Nephron progenitor cell (in vitro differentiated cells): Measurements from ENCODE around the gene BRAF.

Source experiments
- DNase-seq: peaks from one replicate; pipeline ENCODE4 v3.0.0; 2021
- H3K27ac Mint-ChIP-seq: 2 replicates; pipeline ENCODE4 v1.8.0; 2021; ENCODE audit warnings: mild to moderate bottlenecking, moderate library complexity, mixed read lengths
- H3K27me3 Mint-ChIP-seq: 2 replicates; pipeline ENCODE4 v1.8.0; 2021; ENCODE audit warnings: mild to moderate bottlenecking, low read depth, mixed read lengths; ENCODE audit not compliant: poor library complexity
- H3K36me3 Mint-ChIP-seq: 2 replicates; pipeline ENCODE4 v1.8.0; 2021; ENCODE audit warnings: low read depth, mixed read lengths
- H3K4me1 Mint-ChIP-seq: 2 replicates; pipeline ENCODE4 v1.8.0; 2021; ENCODE audit warnings: mixed read lengths
- H3K4me3 Mint-ChIP-seq: 2 replicates; pipeline ENCODE4 v1.8.0; 2021; ENCODE audit warnings: mild to moderate bottlenecking, moderate library complexity, mixed read lengths
- H3K9me3 Mint-ChIP-seq: 2 replicates; pipeline ENCODE4 v1.8.0; 2021; ENCODE audit warnings: mild to moderate bottlenecking, moderate library complexity, mixed read lengths
- TF ChIP-seq, protein P1 (sequence below): fragments of 200-600 bp; sonication (generic); IDR thresholded peaks from 2 replicates; pipeline ENCODE4 v1.5.0; 2021; ENCODE audit warnings: antibody characterized with exemption

Gene BRAF

DNA sequence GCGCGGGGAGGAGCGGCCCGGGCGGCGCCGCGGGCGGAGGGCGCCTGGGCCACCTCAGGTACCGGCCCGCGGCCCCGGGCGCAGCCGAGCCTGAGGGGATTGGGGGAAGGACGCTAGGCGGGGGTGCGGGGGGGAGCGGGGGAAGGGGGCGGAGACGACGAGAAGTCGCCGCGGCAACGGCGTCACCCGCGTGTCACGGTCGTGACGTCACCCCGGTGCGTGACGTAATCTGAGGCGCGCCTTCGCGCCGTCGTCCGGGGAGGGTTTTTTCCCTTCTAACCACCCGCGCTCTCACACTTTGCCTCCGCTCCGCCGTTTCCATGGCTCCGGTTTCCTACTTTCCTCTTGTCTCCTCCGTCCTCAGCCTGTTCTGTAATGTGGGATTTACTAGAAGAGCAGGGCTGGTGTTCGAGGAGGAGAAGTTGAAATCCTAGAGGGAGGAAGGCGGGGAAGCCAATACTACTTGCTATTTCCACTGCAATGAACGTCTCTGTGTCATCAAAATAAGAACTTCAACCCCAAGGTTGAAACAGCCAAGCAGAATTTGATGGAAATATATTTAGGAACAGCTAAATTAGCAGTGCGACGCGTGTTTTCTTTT is at the start of gene BRAF:
BRAF (minus strand) TSS at position 109 of the 601 bp plus-strand sequence. CDS start 226 bp downstream, outside the sequence.
- DNase-seq, result peak; percentile 95
- TF ChIP-seq, protein P1, sequence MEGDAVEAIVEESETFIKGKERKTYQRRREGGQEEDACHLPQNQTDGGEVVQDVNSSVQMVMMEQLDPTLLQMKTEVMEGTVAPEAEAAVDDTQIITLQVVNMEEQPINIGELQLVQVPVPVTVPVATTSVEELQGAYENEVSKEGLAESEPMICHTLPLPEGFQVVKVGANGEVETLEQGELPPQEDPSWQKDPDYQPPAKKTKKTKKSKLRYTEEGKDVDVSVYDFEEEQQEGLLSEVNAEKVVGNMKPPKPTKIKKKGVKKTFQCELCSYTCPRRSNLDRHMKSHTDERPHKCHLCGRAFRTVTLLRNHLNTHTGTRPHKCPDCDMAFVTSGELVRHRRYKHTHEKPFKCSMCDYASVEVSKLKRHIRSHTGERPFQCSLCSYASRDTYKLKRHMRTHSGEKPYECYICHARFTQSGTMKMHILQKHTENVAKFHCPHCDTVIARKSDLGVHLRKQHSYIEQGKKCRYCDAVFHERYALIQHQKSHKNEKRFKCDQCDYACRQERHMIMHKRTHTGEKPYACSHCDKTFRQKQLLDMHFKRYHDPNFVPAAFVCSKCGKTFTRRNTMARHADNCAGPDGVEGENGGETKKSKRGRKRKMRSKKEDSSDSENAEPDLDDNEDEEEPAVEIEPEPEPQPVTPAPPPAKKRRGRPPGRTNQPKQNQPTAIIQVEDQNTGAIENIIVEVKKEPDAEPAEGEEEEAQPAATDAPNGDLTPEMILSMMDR, result no peak
- Mint-ChIP-seq H3K36me3 (peaks cover 8% of the 10 kb centered on the region), H3K4me1 (no peaks in the 10 kb centered on the region), H3K27ac (peak within 1 kb of the TSS; percentile 100), H3K4me3 (peak within 1 kb of the TSS; percentile 94), H3K9me3 (peaks cover 18% of the 10 kb centered on the region), H3K27me3 (peaks cover 21% of the 10 kb centered on the region)

DNA sequence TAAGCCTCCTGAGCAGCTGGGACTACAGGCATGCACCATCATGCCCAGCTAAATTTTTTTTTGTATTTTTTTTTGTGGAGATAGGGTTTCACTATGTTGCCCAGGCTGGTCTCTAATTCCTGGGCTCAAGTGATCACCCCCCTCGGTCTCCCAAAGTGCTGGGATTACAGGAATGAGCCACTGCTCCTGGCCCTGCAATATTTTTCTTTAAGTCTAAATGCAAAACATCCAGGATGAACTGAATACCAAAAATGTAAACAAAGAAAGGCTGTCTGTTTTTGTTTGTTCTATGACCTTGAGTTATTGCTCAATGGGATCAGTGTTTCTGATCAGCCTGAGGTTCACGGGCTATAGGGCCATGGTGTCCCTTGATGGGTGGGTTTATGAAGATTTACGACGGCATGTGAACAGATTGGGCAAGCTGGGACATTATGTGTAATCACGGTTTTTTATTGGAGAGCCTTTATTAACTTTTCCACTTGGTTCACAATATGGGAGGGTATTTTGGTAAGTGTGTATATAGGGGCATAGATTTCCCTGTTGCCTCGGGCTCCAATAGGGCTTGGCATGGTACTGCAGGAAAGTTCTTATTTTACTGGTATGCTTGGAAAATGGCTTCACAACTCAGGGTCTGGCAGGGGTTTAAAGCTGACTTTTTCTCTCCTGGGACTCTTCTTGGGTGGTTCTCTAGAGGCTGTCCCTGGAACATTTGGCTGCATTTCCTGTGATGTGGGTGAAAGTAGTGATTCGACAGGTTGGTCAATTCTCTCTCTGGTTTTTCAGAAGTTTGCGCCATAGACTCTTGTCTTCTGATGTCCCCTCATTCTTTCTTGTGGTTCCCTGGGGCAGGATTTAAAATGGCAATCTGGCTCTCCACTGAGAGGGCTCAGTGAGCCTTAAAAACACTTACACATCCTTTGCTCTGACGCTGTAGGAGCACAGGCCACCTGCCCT is 48.4 kb upstream of the BRAF start:
- no peak overlapping the region for H3K4me3 Mint-ChIP-seq
- TF ChIP-seq, protein P1, result no peak
- DNase-seq, result no peak
- H3K4me1 Mint-ChIP-seq, result peaks cover 10% of the 10 kb centered on the region
- no peaks in the 10 kb centered on the region for H3K36me3 Mint-ChIP-seq
- peaks cover 8% of the 10 kb centered on the region for H3K27me3 Mint-ChIP-seq
- no peaks in the 10 kb centered on the region for H3K9me3 Mint-ChIP-seq
- no peak overlapping the region for H3K27ac Mint-ChIP-seq

DNA sequence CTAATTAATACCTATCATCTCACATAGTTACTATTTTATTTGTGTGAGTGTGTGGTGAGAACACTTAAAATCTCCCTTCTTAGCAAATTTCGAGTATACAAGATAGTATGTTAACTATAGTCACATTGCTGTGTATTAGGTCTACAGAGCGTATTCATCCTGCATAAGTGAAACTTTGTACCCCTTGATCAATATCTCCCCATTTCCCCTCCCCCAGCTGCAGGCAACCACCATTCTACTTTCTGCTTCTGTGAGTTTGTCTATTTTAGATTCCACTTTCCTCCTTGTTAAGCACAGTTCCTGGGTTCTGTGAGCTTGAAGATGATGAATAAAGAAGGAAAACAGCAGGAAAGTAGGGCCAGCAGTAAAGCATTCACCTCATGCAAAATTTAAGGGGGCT is 47.6 kb upstream of the BRAF start:
- H3K4me3 Mint-ChIP-seq, result no peak overlapping the region
- H3K27me3 Mint-ChIP-seq, result peaks cover 8% of the 10 kb centered on the region
- DNase-seq, result no peak
- H3K27ac Mint-ChIP-seq, result no peak overlapping the region
- TF ChIP-seq, protein P1, result no peak
- no peaks in the 10 kb centered on the region for H3K36me3 Mint-ChIP-seq
- no peaks in the 10 kb centered on the region for H3K9me3 Mint-ChIP-seq
- H3K4me1 Mint-ChIP-seq, result peaks cover 10% of the 10 kb centered on the region

DNA sequence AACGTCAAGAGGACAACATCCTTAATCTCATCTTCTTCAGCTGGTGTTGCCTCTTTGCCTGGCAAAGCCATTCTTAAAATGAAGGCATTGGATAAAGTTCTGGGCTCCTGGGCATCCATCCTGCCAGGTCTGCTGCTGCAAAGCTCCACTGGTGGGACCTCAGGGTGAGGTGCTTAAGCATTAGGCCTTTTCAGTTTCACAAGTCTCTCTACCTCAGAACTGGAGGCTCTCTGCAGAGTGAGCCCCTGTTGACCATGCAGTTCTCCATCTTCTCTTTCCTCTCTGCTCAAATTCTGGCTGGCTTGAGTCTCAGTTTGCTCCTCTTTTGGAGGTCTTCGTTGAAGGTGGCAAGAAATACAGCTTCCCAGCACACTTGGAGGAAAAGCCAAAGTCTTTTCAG is 42.7 kb upstream of the BRAF start:
- no peaks in the 10 kb centered on the region for H3K36me3 Mint-ChIP-seq
- H3K9me3 Mint-ChIP-seq, result peaks cover under 1% of the 10 kb centered on the region
- no peak overlapping the region for H3K4me3 Mint-ChIP-seq
- H3K27ac Mint-ChIP-seq, result no peak overlapping the region
- TF ChIP-seq, protein P1, result no peak
- DNase-seq, result no peak
- H3K27me3 Mint-ChIP-seq, result peaks cover 6% of the 10 kb centered on the region
- H3K4me1 Mint-ChIP-seq, result no peaks in the 10 kb centered on the region

DNA sequence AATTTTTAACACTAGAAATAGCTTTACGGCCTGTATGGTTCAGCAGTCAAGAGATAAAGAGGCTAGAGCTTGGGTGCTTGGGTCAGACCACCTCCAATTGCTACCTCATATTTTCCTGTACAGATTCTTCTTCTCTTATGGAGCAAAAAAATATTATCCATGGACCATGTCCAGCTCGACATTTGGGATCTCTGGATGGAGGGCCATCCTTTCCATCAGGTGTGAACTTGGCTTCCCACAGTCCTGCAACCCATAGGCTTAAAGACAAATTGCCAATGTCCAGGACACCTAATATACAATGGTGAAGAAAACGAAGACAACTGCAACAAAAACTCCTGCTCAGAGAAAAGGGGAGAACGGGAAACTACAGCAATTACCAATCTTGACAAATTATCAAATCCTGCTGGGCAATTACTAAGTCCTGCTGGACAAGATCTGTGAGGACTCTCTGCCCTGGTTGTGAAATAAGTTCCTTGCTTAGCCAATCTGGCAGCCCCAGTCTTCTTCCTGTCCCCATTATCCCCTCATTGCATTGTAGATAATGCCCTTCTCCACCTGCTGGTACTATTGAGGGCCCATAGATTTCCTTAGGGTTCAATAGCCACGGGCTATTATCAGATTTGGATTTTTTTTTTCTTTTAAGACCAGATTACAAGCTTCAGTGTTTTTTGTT is 42.0 kb upstream of the BRAF start:
- Mint-ChIP-seq H3K27me3 (peaks cover 6% of the 10 kb centered on the region), H3K9me3 (peaks cover 4% of the 10 kb centered on the region), H3K36me3 (no peaks in the 10 kb centered on the region), H3K4me3 (no peak overlapping the region), H3K27ac (no peak overlapping the region), H3K4me1 (no peaks in the 10 kb centered on the region)
- DNase-seq, result no peak
- TF ChIP-seq, protein P1, result no peak
